HEK293 (cell line): Measurements from ENCODE around the gene FAM72B.
"Not testable (repeated sequence)": the region's sequence is repeated elsewhere in the genome, so short reads cannot be mapped to it uniquely, and the experiment has no call there.

Experiments used
- CTCF ChIA-PET: fragments of 350-600 bp; formaldehyde crosslinking; extraction: SDS; loops from one replicate; lab custom pipeline; 2021; ENCODE audit warnings: antibody characterized with exemption; lab: Yijun Ruan, JAX
- POLR2A ChIA-PET: fragments of 300-600 bp; formaldehyde crosslinking; extraction: SDS; loops from one replicate; lab custom pipeline; 2020; ENCODE audit warnings: antibody characterized with exemption, inconsistent platforms; lab: Yijun Ruan, JAX
- H3K27ac ChIP-seq: fragments of 200-500 bp; sonication (Bioruptor generic); 2 replicates; pipeline ENCODE4 v1.5.1; 2014; ENCODE audit warnings: low read depth, low read length, control low read depth, inconsistent platforms; ENCODE audit errors: extremely low read depth
- H3K36me3 ChIP-seq, 2 experiments: fragments of 200-500 bp in 1 of 2; sonication (Bioruptor generic) in 1 of 2; 1 replicate in 1 of 2; 2 replicates in 1 of 2; pipeline ENCODE4 v1.5.1; 2014 to 2017; ENCODE audit warnings: inconsistent platforms in 2 of 2, low read length in 2 of 2; ENCODE audit not compliant: control insufficient read depth in 2 of 2, insufficient read depth in 1 of 2
- H3K4me1 ChIP-seq: fragments of 200-500 bp; sonication (Bioruptor generic); 2 replicates; pipeline ENCODE4 v1.5.1; 2014; ENCODE audit warnings: mild to moderate bottlenecking, low read length, inconsistent platforms; ENCODE audit not compliant: control insufficient read depth, insufficient read depth
- H3K4me3 ChIP-seq: 2 replicates; pipeline ENCODE4 v1.5.1; 2011; ENCODE audit warnings: low read depth, mild to moderate bottlenecking, control low read depth, low read length, moderate library complexity
- H3K9me3 ChIP-seq: fragments of 200-500 bp; sonication (Bioruptor generic); 2 replicates; pipeline ENCODE4 v1.5.1; 2014; ENCODE audit warnings: low read depth, low read length, inconsistent platforms; ENCODE audit not compliant: control insufficient read depth, insufficient read depth
- FEZF1 ChIP-seq: fragments of 450-650 bp; formaldehyde crosslinking; IDR thresholded peaks from 2 replicates; pipeline ENCODE4 v1.5.1; 2016; ENCODE audit warnings: missing biosample characterization, missing genetic modification characterization
- HIC1 ChIP-seq: fragments of 450-650 bp; formaldehyde crosslinking; IDR thresholded peaks from 2 replicates; pipeline ENCODE4 v1.5.1; 2016; ENCODE audit warnings: missing biosample characterization, missing genetic modification characterization
- PRDM10 ChIP-seq: fragments of 450-650 bp; formaldehyde crosslinking; IDR thresholded peaks from 2 replicates; pipeline ENCODE4 v1.5.1; 2016; ENCODE audit warnings: missing biosample characterization, missing genetic modification characterization
- PRDM4 ChIP-seq: fragments of 450-650 bp; formaldehyde crosslinking; IDR thresholded peaks from 2 replicates; pipeline ENCODE4 v1.5.1; 2017; ENCODE audit warnings: missing biosample characterization, missing genetic modification characterization
- SP7 ChIP-seq: fragments of 450-650 bp; formaldehyde crosslinking; IDR thresholded peaks from 2 replicates; pipeline ENCODE4 v1.5.1; 2016; ENCODE audit warnings: missing biosample characterization, missing genetic modification characterization
- WT1 ChIP-seq: fragments of 450-650 bp; formaldehyde crosslinking; IDR thresholded peaks from 2 replicates; pipeline ENCODE4 v1.5.1; 2016; ENCODE audit warnings: missing biosample characterization, missing genetic modification characterization
- ZBTB17 ChIP-seq: fragments of 450-650 bp; formaldehyde crosslinking; IDR thresholded peaks from 2 replicates; pipeline ENCODE4 v1.5.1; 2016; ENCODE audit warnings: missing biosample characterization, missing genetic modification characterization
- ZBTB26 ChIP-seq: fragments of 450-650 bp; formaldehyde crosslinking; optimal IDR thresholded peaks from 2 replicates; pipeline ENCODE3; 2016; ENCODE audit warnings: missing biosample characterization, mild to moderate bottlenecking, missing genetic modification characterization
- ZEB2 ChIP-seq: fragments of 450-650 bp; formaldehyde crosslinking; IDR thresholded peaks from 2 replicates; pipeline ENCODE4 v1.5.1; 2016; ENCODE audit warnings: missing biosample characterization, missing genetic modification characterization
- ZNF366 ChIP-seq: fragments of 450-650 bp; formaldehyde crosslinking; conservative IDR thresholded peaks from 2 replicates; pipeline ENCODE4 v1.5.1; 2016; ENCODE audit warnings: missing biosample characterization, missing genetic modification characterization
- ZNF501 ChIP-seq: fragments of 450-650 bp; formaldehyde crosslinking; IDR thresholded peaks from 2 replicates; pipeline ENCODE4 v1.5.1; 2016; ENCODE audit warnings: missing biosample characterization, missing genetic modification characterization
- ZNF600 ChIP-seq: fragments of 450-650 bp; formaldehyde crosslinking; IDR thresholded peaks from 2 replicates; pipeline ENCODE4 v1.5.1; 2016; ENCODE audit warnings: missing biosample characterization, missing genetic modification characterization
- ZNF629 ChIP-seq: fragments of 450-650 bp; formaldehyde crosslinking; IDR thresholded peaks from 2 replicates; pipeline ENCODE4 v1.5.1; 2017; ENCODE audit warnings: missing biosample characterization, missing genetic modification characterization

Gene FAM72B

GRCh38 chr1:121200985-121201981 is 17.1 kb upstream of the FAM72B start:
- H3K4me3 ChIP-seq, H3K4me1 ChIP-seq, CTCF ChIA-PET, H3K9me3 ChIP-seq, H3K36me3 ChIP-seq, H3K27ac ChIP-seq, POLR2A ChIA-PET: not testable (repeated sequence)
- TF ChIP-seq ZNF600 = peak; percentile 47; the same call in 1 of the 2 replicates
- TF ChIP-seq ZNF366 (tag by site-specific recombination) = peak; percentile 30; the same call in 1 of the 2 replicates
- TF ChIP-seq ZEB2 = peak; percentile 62; the same call in 1 of the 2 replicates
- TF ChIP-seq PRDM10 (tag by site-specific recombination) = peak; percentile 13; the same call in 1 of the 2 replicates
- peak; percentile 38; the same call in 1 of the 2 replicates for TF ChIP-seq ZBTB17
- TF ChIP-seq FEZF1 (tag by site-specific recombination) = peak; percentile 55; the same call in 1 of the 2 replicates
- 0 out of 2 replicates have a peak, but pooled peaks have one; percentile 43 for TF ChIP-seq ZNF501 (tag by site-specific recombination)
- TF ChIP-seq ZNF629 (tag by site-specific recombination) = peak; percentile 71
- TF ChIP-seq ZBTB26 (tag by site-specific recombination) = peak; percentile 40
- TF ChIP-seq PRDM4 (tag by site-specific recombination) = peak; percentile 68; the same call in 1 of the 2 replicates
- peak; percentile 61 for TF ChIP-seq SP7 (tag by site-specific recombination)
- peak; percentile 70 for TF ChIP-seq HIC1 (tag by site-specific recombination)
- 0 out of 2 replicates have a peak, but pooled peaks have one; percentile 13 for TF ChIP-seq WT1

- H3K27ac ChIP-seq, POLR2A ChIA-PET, H3K9me3 ChIP-seq, H3K4me3 ChIP-seq, H3K36me3 ChIP-seq, H3K4me1 ChIP-seq, CTCF ChIA-PET: not testable (repeated sequence)
Observed at GRCh38 chr1:121200232-121200631, 16.1 kb upstream of the FAM72B start.

- H3K4me1 ChIP-seq, H3K4me3 ChIP-seq, H3K36me3 ChIP-seq, H3K9me3 ChIP-seq, CTCF ChIA-PET, POLR2A ChIA-PET, H3K27ac ChIP-seq: not testable (repeated sequence)
Observed at GRCh38 chr1:121199763-121200162, 15.6 kb upstream of the FAM72B start.

- H3K4me3 ChIP-seq, H3K36me3 ChIP-seq, CTCF ChIA-PET, POLR2A ChIA-PET, H3K27ac ChIP-seq, H3K4me1 ChIP-seq, H3K9me3 ChIP-seq: not testable (repeated sequence)
Observed at GRCh38 chr1:121197095-121197882, 13.1 kb upstream of the FAM72B start.
